Mesenchymal stem cell (in vitro differentiated cells and primary cell): ENCODE data around the gene CTBS.

Experiments
- DNase-seq: peaks from one replicate; pipeline ENCODE4 v3.0.0-alpha.2; 2013
- H2AFZ ChIP-seq: one replicate; pipeline ENCODE4 v1.6.1; 2013; ENCODE audit warnings: low read depth, mild to moderate bottlenecking, control low read depth, inconsistent platforms, low read length, moderate library complexity
- H2AK5ac ChIP-seq: 2 replicates; pipeline ENCODE4 v1.6.1; 2013; ENCODE audit warnings: low read length, moderate library complexity, mild to moderate bottlenecking, inconsistent platforms; ENCODE audit not compliant: severe bottlenecking
- H2BK120ac ChIP-seq: one replicate; pipeline ENCODE4 v1.6.1; 2013; ENCODE audit warnings: low read depth, mild to moderate bottlenecking, inconsistent platforms, low read length, moderate library complexity
- H2BK12ac ChIP-seq, 2 experiments: one replicate each; pipeline ENCODE4 v1.6.1; 2013; ENCODE audit warnings: inconsistent platforms in 2 of 2, low read length in 2 of 2, mild to moderate bottlenecking in 2 of 2, moderate library complexity in 2 of 2, control low read depth in 1 of 2
- H2BK15ac ChIP-seq: one replicate; pipeline ENCODE4 v1.6.1; 2013; ENCODE audit warnings: mild to moderate bottlenecking, low read depth, inconsistent platforms; ENCODE audit not compliant: poor library complexity, severe bottlenecking
- H2BK5ac ChIP-seq: 2 replicates; pipeline ENCODE4 v1.6.1; 2013; ENCODE audit warnings: low read depth, mild to moderate bottlenecking, low read length, control low read depth, inconsistent platforms; ENCODE audit not compliant: poor library complexity, severe bottlenecking
- H3K14ac ChIP-seq, 2 experiments: one replicate each; pipeline ENCODE4 v1.6.1; 2013; ENCODE audit warnings: inconsistent platforms in 2 of 2, low read length in 2 of 2, control low read depth in 1 of 2, mild to moderate bottlenecking in 1 of 2, moderate library complexity in 1 of 2
- H3K18ac ChIP-seq, 2 experiments: one replicate each; pipeline ENCODE4 v1.6.1; 2013; ENCODE audit warnings: inconsistent platforms in 2 of 2, low read length in 2 of 2, control low read depth in 1 of 2, low read depth in 1 of 2, mild to moderate bottlenecking in 1 of 2
- H3K23ac ChIP-seq, 2 experiments: one replicate each; pipeline ENCODE4 v1.6.1; 2013; ENCODE audit warnings: inconsistent platforms in 2 of 2, low read length in 2 of 2, mild to moderate bottlenecking in 2 of 2, moderate library complexity in 2 of 2, control low read depth in 1 of 2
- H3K27ac ChIP-seq: 2 replicates; pipeline ENCODE4 v1.5.1; 2013; ENCODE audit warnings: mild to moderate bottlenecking, moderate library complexity, low read length, control low read depth, inconsistent platforms; ENCODE audit not compliant: poor library complexity, severe bottlenecking
- H3K27me3 ChIP-seq, 2 experiments: 2 replicates each; pipeline versions ENCODE4 v1.6.1 to v1.7.0; 2013; ENCODE audit warnings: low read length in 2 of 2, mild to moderate bottlenecking in 2 of 2, moderate library complexity in 2 of 2, control low read depth in 1 of 2, inconsistent platforms in 1 of 2; ENCODE audit not compliant: control insufficient read depth in 1 of 2, insufficient read depth in 1 of 2
- H3K36me3 ChIP-seq, 2 experiments: 2 replicates each; pipeline versions ENCODE4 v1.6.1 to v1.7.0; 2013; ENCODE audit warnings: low read length in 2 of 2, control low read depth in 1 of 2, inconsistent platforms in 1 of 2, low read depth in 1 of 2, mild to moderate bottlenecking in 1 of 2; ENCODE audit not compliant: insufficient read depth in 2 of 2, control insufficient read depth in 1 of 2
- H3K4ac ChIP-seq, 2 experiments: one replicate each; pipeline ENCODE4 v1.6.1; 2013; ENCODE audit warnings: inconsistent platforms in 2 of 2, low read length in 2 of 2, mild to moderate bottlenecking in 2 of 2, moderate library complexity in 2 of 2, control low read depth in 1 of 2, low read depth in 1 of 2
- H3K4me1 ChIP-seq: 2 replicates; pipeline ENCODE4 v1.6.1; 2013; ENCODE audit warnings: low read depth, low read length, control low read depth; ENCODE audit not compliant: control insufficient read depth, insufficient read depth
- H3K4me2 ChIP-seq: 2 replicates; pipeline ENCODE4 v1.6.1; 2013; ENCODE audit warnings: low read length, mild to moderate bottlenecking, inconsistent platforms; ENCODE audit not compliant: poor library complexity, severe bottlenecking
- H3K4me3 ChIP-seq, 2 experiments: 2 replicates each; pipeline versions ENCODE4 v1.5.1 to v1.7.0; 2013; ENCODE audit warnings: low read length in 2 of 2, mild to moderate bottlenecking in 2 of 2, control low read depth in 1 of 2, low read depth in 1 of 2; ENCODE audit not compliant: insufficient read depth in 1 of 2
- H3K79me1 ChIP-seq: replicated peaks from 2 replicates; pipeline ENCODE4 v1.6.1; 2013; ENCODE audit warnings: mild to moderate bottlenecking, control low read depth, low read length, inconsistent platforms; ENCODE audit not compliant: poor library complexity, severe bottlenecking
- H3K9ac ChIP-seq: 2 replicates; pipeline ENCODE4 v1.7.0; 2013; ENCODE audit warnings: mild to moderate bottlenecking, low read length, moderate library complexity
- H3K9me3 ChIP-seq: 2 replicates; pipeline ENCODE4 v1.7.0; 2013; ENCODE audit warnings: mild to moderate bottlenecking, low read length; ENCODE audit not compliant: control insufficient read depth
- H4K8ac ChIP-seq: one replicate; pipeline ENCODE4 v1.6.1; 2013; ENCODE audit warnings: inconsistent platforms, mild to moderate bottlenecking, low read length, moderate library complexity
- H4K91ac ChIP-seq: one replicate; pipeline ENCODE4 v1.6.1; 2013; ENCODE audit warnings: mild to moderate bottlenecking, low read length, inconsistent platforms
- WGBS: methylation state at CpG from one replicate; pipeline ENCODE4 v1.1.7; 2013; ENCODE audit warnings: mixed read lengths; 5-methylcytosine and 5-hydroxymethylcytosine counted together

Gene CTBS

GRCh38 chr1:84571150-84571535 lies 3.1 kb downstream of the CTBS start:
- no peak overlapping the region for H3K27ac ChIP-seq
- no peak overlapping the region for H2BK15ac ChIP-seq
- H3K36me3 ChIP-seq = peaks cover 0 to 45% of the 10 kb centered on the region in 2 experiments
- H3K9ac ChIP-seq = no peak overlapping the region
- H4K91ac ChIP-seq = no peak overlapping the region
- H3K18ac ChIP-seq = no peak overlapping the region
- H3K14ac ChIP-seq = no peak overlapping the region
- H3K79me1 ChIP-seq = peaks cover 16% of the 10 kb centered on the region
- DNase-seq = peak; percentile 20
- H2AK5ac ChIP-seq = no peak overlapping the region
- no peak overlapping the region for H3K23ac ChIP-seq
- no peak overlapping the region for H4K8ac ChIP-seq
- no peaks in the 10 kb centered on the region for H3K9me3 ChIP-seq
- no peak overlapping the region for H2BK12ac ChIP-seq
- no peak overlapping the region for H2AFZ ChIP-seq
- no peak overlapping the region for H2BK120ac ChIP-seq
- no peak overlapping the region for H3K4me2 ChIP-seq
- WGBS = 72% methylated on average over 2 of the region's 2 CpGs
- no peak overlapping the region for H3K4me3 ChIP-seq
- H3K4me1 ChIP-seq = peaks cover 3% of the 10 kb centered on the region
- H3K27me3 ChIP-seq = no peaks in the 10 kb centered on the region
- H2BK5ac ChIP-seq = no peak overlapping the region
- H3K4ac ChIP-seq = no peak overlapping the region

DNA sequence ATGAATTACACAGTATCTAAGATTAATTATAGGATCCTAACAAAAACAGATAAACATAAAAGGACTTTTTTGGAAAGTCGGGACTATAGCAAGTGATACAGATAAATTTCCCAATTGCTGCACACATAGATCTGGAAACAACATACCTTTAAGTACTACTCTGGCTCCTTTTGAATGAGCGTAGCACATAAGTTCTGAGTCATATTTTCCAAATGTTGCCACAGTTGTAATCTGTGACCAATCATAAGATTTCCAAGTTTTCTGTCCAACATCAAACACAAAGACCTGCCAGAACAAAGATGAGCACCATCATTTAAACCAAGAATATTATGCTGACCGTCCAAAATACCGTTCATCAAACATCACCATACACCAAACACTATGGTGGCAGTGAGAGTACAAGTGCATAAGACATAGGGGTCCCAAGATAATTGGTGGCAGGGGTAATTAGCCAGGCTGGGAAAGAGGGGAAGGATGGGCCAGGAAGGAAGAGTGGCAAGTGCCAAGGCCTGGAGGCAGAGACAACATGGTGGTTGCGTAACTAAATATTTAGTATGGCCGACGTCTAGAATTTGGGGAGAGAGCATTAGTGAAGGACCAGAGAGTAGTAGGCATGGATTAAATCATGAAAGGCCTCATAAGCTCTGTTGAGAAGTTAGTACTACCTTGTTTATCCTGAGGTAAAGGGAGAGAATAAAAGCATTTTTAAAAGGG lies 3.6 kb downstream of the CTBS start:
- Histone ChIP-seq H3K23ac (peak overlapping the region in 1 of 2 experiments; percentile 80), H2BK15ac (no peak overlapping the region), H2BK120ac (no peak overlapping the region), H2AFZ (no peak overlapping the region), H2BK5ac (no peak overlapping the region), H3K4me3 (no peak overlapping the region), H3K36me3 (peaks cover 0 to 50% of the 10 kb centered on the region in 2 experiments), H3K4me1 (peaks cover 3% of the 10 kb centered on the region), H3K27ac (no peak overlapping the region), H4K91ac (no peak overlapping the region), H3K4ac (peak overlapping the region in 1 of 2 experiments; percentile 37), H4K8ac (no peak overlapping the region), H3K27me3 (no peaks in the 10 kb centered on the region), H2AK5ac (no peak overlapping the region), H3K18ac (no peak overlapping the region), H3K79me1 (peaks cover 16% of the 10 kb centered on the region), H3K14ac (no peak overlapping the region), H3K4me2 (no peak overlapping the region), H3K9me3 (no peaks in the 10 kb centered on the region), H2BK12ac (peak overlapping the region in 1 of 2 experiments; percentile 52), H3K9ac (no peak overlapping the region)
- DNase-seq = peak; percentile 6
- 95% methylated on average over 5 of the region's 7 CpGs for WGBS

- H3K4ac ChIP-seq = no peak overlapping the region
- no peak overlapping the region for H4K91ac ChIP-seq
- no peak overlapping the region for H3K9ac ChIP-seq
- H2BK12ac ChIP-seq = no peak overlapping the region
- H3K4me1 ChIP-seq = peaks cover 3% of the 10 kb centered on the region
- H3K14ac ChIP-seq = no peak overlapping the region
- no peak for DNase-seq
- H2BK120ac ChIP-seq = no peak overlapping the region
- no peak overlapping the region for H3K27ac ChIP-seq
- peaks cover 5 to 63% of the 10 kb centered on the region in 2 experiments for H3K36me3 ChIP-seq
- no peak overlapping the region for H2BK5ac ChIP-seq
- H3K27me3 ChIP-seq = no peaks in the 10 kb centered on the region
- H3K9me3 ChIP-seq = no peaks in the 10 kb centered on the region
- peaks cover 19% of the 10 kb centered on the region for H3K79me1 ChIP-seq
- no peak overlapping the region for H2AFZ ChIP-seq
- H2BK15ac ChIP-seq = no peak overlapping the region
- H3K4me2 ChIP-seq = peak overlapping the region; percentile 21
- H3K4me3 ChIP-seq = no peak overlapping the region
- no peak overlapping the region for H2AK5ac ChIP-seq
- no peak overlapping the region for H4K8ac ChIP-seq
- no peak overlapping the region for H3K18ac ChIP-seq
- no peak overlapping the region for H3K23ac ChIP-seq
Observed at GRCh38 chr1:84569216-84569615, 5.0 kb downstream of the CTBS start.

- H2AK5ac ChIP-seq = no peak overlapping the region
- WGBS = no CpG with 5 or more reads among the region's 2 CpGs
- DNase-seq = no peak
Observed at GRCh38 chr1:84550826-84551225, 23.4 kb downstream of the CTBS start.

More at GRCh38 chr1:84550826-84551225, 23.4 kb downstream of the CTBS start:
- Histone ChIP-seq H3K18ac (no peak overlapping the region), H3K4ac (no peak overlapping the region), H3K14ac (no peak overlapping the region), H4K91ac (no peak overlapping the region), H3K4me3 (no peak overlapping the region), H3K27me3 (no peaks in the 10 kb centered on the region), H3K9me3 (no peaks in the 10 kb centered on the region), H2AFZ (no peak overlapping the region), H3K4me1 (no peaks in the 10 kb centered on the region), H3K23ac (no peak overlapping the region), H2BK15ac (no peak overlapping the region), H3K27ac (no peak overlapping the region), H2BK12ac (no peak overlapping the region), H2BK120ac (no peak overlapping the region), H3K9ac (no peak overlapping the region), H2BK5ac (no peak overlapping the region), H3K79me1 (no peaks in the 10 kb centered on the region), H3K4me2 (no peak overlapping the region), H4K8ac (no peak overlapping the region), H3K36me3 (peaks cover 0 to 48% of the 10 kb centered on the region in 2 experiments)
